ENCODE data around the gene ADM5.

- TF ChIP-seq MEF2A (IDR thresholded peaks at IDR 0.05; ENCODE audit: borderline replicate concordance, low read depth) (no peak), MXI1 (IDR thresholded peaks at IDR 0.05; ENCODE audit: low read depth, low read length) (peak; percentile 97), EZH2phosphoT487 (IDR thresholded peaks at IDR 0.05; ENCODE audit: borderline replicate concordance, low read depth) (no peak), CTCF (IDR thresholded peaks at IDR 0.05) (no peak), RAD21 (IDR thresholded peaks at IDR 0.05; ENCODE audit: low read length) (no peak), SIN3A (IDR thresholded peaks at IDR 0.05; ENCODE audit: borderline replicate concordance, low read depth, low read length) (no peak; the same call in 1 of the 2 replicates), JUND (IDR thresholded peaks at IDR 0.05) (no peak), RFX5 (IDR thresholded peaks at IDR 0.05; ENCODE audit: low read length) (no peak), NRF1 (IDR thresholded peaks at IDR 0.05; ENCODE audit: low read depth, low read length) (no peak), RCOR1 (IDR thresholded peaks at IDR 0.05; ENCODE audit: low read length) (no peak), GABPA (IDR thresholded peaks at IDR 0.05; ENCODE audit: low read depth) (no peak), ELF1 (IDR thresholded peaks at IDR 0.05) (no peak; the same call in 1 of the 2 replicates)
Observed at GRCh38 chr19:49677231-49677900, 12.0 kb upstream of the ADM5 start, which contains the start of gene PRMT1.
